PC-3 (cell line): Measurements from ENCODE around the gene EXD1.

Source experiments
- EZH2 ChIP-seq: fragments of 300-600 bp; sonication (generic); IDR thresholded peaks from one replicate; pipeline ENCODE4 v1.6.1; 2017; ENCODE audit warnings: antibody characterized with exemption, mild to moderate bottlenecking, low read length; ENCODE audit not compliant: unreplicated experiment
- EZH2phosphoT487 ChIP-seq: fragments of 300-600 bp; sonication (generic); IDR thresholded peaks from 2 replicates; pipeline ENCODE4 v1.6.1; 2018; ENCODE audit warnings: mild to moderate bottlenecking, antibody characterized with exemption, low read length, borderline replicate concordance
- TF ChIP-seq, protein P1 (sequence below): fragments of 300-600 bp; sonication (generic); conservative IDR thresholded peaks from 2 replicates; pipeline ENCODE4 v1.5.1; 2017; ENCODE audit warnings: antibody characterized with exemption, low read depth, mild to moderate bottlenecking, low read length

DNA sequence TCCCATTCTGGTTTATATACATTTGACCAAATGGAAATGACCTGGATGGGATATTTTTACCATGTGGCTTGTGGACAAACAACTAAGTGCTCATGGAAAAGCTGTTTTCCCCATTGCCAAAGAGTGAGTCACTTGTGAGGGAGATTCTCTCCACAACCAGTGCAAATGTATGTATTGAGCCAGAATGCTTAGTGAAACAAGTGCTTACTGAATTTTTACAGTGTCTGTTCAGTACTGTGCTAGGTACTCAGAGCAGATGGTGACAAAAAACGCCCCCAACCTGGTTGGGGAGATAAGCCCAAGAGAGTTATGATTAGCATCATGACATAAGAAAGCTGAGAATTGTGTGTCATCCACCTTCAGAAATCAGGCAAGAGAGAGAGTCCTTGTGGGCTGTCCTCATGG lies 2.8 kb upstream of the EXD1 start:
- TF ChIP-seq, protein P1, sequence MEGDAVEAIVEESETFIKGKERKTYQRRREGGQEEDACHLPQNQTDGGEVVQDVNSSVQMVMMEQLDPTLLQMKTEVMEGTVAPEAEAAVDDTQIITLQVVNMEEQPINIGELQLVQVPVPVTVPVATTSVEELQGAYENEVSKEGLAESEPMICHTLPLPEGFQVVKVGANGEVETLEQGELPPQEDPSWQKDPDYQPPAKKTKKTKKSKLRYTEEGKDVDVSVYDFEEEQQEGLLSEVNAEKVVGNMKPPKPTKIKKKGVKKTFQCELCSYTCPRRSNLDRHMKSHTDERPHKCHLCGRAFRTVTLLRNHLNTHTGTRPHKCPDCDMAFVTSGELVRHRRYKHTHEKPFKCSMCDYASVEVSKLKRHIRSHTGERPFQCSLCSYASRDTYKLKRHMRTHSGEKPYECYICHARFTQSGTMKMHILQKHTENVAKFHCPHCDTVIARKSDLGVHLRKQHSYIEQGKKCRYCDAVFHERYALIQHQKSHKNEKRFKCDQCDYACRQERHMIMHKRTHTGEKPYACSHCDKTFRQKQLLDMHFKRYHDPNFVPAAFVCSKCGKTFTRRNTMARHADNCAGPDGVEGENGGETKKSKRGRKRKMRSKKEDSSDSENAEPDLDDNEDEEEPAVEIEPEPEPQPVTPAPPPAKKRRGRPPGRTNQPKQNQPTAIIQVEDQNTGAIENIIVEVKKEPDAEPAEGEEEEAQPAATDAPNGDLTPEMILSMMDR = no peak
- no peak for TF ChIP-seq EZH2phosphoT487
- no peak for TF ChIP-seq EZH2
